Body of pancreas (tissue), 4 donors: Measurements from ENCODE around the gene STAT5B. TPM values are rescaled to one million over a fixed set of nuclear protein-coding genes. Genes with fewer than 3 reads are reported as not detected.
"Not testable (repeated sequence)": the region's sequence is repeated elsewhere in the genome, so short reads cannot be mapped to it uniquely, and the experiment has no call there.

Experiments
- ATAC-seq: fragments of 150-250 bp; one replicate; pipeline ENCODE4 v1.9.1; 2016
- DNase-seq, 4 donors: peaks; one replicate each; pipeline ENCODE4 v3.0.0-alpha.2; 2019
- H3K27ac ChIP-seq, 4 donors: fragments of 200-600 bp; sonication (generic); 1 replicate in 3 of 4; 2 replicates in 1 of 4; pipeline versions ENCODE4 v1.5.1 to v1.6.1; 2016 to 2019; ENCODE audit warnings: mild to moderate bottlenecking in 1 of 4, mixed read lengths in 1 of 4, moderate library complexity in 1 of 4
- H3K27me3 ChIP-seq, 2 donors: fragments of 200-600 bp; sonication (generic); one replicate each; pipeline ENCODE4 v1.6.0; 2016; ENCODE audit warnings: mild to moderate bottlenecking in 1 of 2
- H3K36me3 ChIP-seq, 2 donors: fragments of 200-600 bp; sonication (generic); replicated peaks in 1 of 2; 2 replicates each; pipeline ENCODE4 v1.5.1; 2016; ENCODE audit warnings: low read depth in 2 of 2; ENCODE audit not compliant: insufficient read depth in 1 of 2
- H3K4me1 ChIP-seq: fragments of 200-600 bp; sonication (generic); one replicate; pipeline ENCODE4 v1.6.0; 2016
- H3K4me3 ChIP-seq, 2 donors: fragments of 200-600 bp; sonication (generic); 1 replicate in 1 of 2; 2 replicates in 1 of 2; pipeline ENCODE4 v1.5.1; 2016 to 2019
- H3K9me3 ChIP-seq, 3 donors: fragments of 200-600 bp; sonication (generic); 1 replicate in 2 of 3; 2 replicates in 1 of 3; pipeline ENCODE4 v1.5.1; 2016
- POLR2A ChIP-seq, 3 donors: fragments of 450-650 bp; IDR thresholded peaks; one replicate each; pipeline ENCODE4 v1.6.1; 2016; ENCODE audit warnings: antibody characterized with exemption in 3 of 3, mild to moderate bottlenecking in 2 of 3
- WGBS, 2 donors: methylation state at CpG; one replicate each; pipeline ENCODE4 v1.1.5; 2017; 5-methylcytosine and 5-hydroxymethylcytosine counted together
- intact Hi-C: fragments of 100-400 bp; cut with DNase I; formaldehyde crosslinking; loops from one replicate; pipeline ENCODE4 v1.15.1; 2023
- total RNA-seq, 2 donors: library from RNA; depleted of rRNA; stranded (reverse); fragments of >200 nt; gene quantifications; one replicate each; pipeline ENCODE4 v1.1.0, GENCODE V29; 2016
- TF ChIP-seq, protein P1 (sequence below), 7 experiments: fragments of 450-650 bp in 4 of 7; fragments of 200-600 bp in 3 of 7; sonication (generic) in 3 of 7; IDR thresholded peaks; one replicate each; pipeline ENCODE4 v1.5.1; 2016 to 2019; ENCODE audit warnings: antibody characterized with exemption in 7 of 7

STAT5B gene
- total RNA-seq, 2 donors from 2014 or later, result 35.3 TPM

DNA sequence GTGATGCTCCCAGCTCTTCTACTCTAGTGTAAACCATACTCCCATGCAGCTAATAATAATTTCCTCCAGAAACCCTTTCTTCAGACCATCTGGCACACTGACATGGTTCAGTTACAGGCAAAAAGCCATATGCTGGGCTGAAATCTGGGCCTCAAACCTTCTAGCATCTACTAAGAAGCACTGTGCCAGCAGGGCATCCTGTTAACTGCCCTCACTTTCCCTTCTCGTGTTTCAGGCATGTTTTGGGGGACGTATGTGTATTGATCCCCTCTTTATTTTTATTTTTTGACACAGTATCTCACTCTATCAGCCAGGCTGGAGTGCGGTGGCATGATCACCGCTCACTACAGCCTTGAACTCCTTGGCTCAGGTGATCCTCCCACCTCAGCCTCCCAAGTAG lies 45.4 kb upstream of the STAT5B start:
- 77 to 94% methylated on average over 4 of the region's 4 CpGs for WGBS, 2 donors
- Histone ChIP-seq H3K9me3 (no peaks in the 10 kb centered on the region), H3K4me3 (no peak overlapping the region), H3K27me3 (no peaks in the 10 kb centered on the region), H3K27ac (no peak overlapping the region), H3K4me1 (peaks cover 15% of the 10 kb centered on the region), H3K36me3 (peaks cover 0 to 45% of the 10 kb centered on the region in 2 donors)
- intact Hi-C loops, result loop anchor here (5.0 kb wide), 1 partner anchor 86 kb away; no protein-coding TSS in a partner anchor
- TF ChIP-seq POLR2A (IDR thresholded peaks at IDR 0.05), result no peak
- TF ChIP-seq, protein P1, sequence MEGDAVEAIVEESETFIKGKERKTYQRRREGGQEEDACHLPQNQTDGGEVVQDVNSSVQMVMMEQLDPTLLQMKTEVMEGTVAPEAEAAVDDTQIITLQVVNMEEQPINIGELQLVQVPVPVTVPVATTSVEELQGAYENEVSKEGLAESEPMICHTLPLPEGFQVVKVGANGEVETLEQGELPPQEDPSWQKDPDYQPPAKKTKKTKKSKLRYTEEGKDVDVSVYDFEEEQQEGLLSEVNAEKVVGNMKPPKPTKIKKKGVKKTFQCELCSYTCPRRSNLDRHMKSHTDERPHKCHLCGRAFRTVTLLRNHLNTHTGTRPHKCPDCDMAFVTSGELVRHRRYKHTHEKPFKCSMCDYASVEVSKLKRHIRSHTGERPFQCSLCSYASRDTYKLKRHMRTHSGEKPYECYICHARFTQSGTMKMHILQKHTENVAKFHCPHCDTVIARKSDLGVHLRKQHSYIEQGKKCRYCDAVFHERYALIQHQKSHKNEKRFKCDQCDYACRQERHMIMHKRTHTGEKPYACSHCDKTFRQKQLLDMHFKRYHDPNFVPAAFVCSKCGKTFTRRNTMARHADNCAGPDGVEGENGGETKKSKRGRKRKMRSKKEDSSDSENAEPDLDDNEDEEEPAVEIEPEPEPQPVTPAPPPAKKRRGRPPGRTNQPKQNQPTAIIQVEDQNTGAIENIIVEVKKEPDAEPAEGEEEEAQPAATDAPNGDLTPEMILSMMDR (IDR thresholded peaks at IDR 0.05), result no peak
- no peak for DNase-seq
- ATAC-seq, result no peak

DNA sequence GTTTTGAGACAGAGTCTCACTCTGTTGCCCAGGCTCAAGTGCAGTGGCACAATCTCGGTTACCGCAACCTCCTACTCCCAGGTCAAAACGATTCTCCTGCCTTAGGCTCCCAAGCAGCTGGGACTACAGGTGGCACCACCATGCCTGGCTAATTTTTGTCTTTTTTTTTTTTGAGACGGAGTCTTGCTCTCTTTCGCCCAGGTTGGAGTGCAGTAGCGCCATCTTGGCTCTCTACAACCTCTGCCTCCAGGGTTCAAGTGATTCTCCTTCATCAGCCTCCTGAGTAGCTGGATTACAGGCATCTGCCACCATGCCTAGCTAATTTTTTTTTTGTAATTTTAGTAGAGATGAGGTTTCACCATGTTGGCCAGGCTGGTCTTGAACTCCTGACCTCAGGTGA lies 41.8 kb upstream of the STAT5B start:
- not testable (repeated sequence) for H3K27me3 ChIP-seq, H3K4me3 ChIP-seq, H3K9me3 ChIP-seq, ATAC-seq, DNase-seq
- 88 to 92% methylated on average over 6 of the region's 6 CpGs for WGBS, 2 donors
- intact Hi-C loops, result loop anchor here (10.0 kb wide), 1 partner anchor 197 kb away; no protein-coding TSS in a partner anchor
- peaks cover 0 to 44% of the 10 kb centered on the region in 2 donors for H3K36me3 ChIP-seq
- peaks cover 14% of the 10 kb centered on the region for H3K4me1 ChIP-seq
- peak overlapping the region in 1 of 4 donors; percentile 22 for H3K27ac ChIP-seq

DNA sequence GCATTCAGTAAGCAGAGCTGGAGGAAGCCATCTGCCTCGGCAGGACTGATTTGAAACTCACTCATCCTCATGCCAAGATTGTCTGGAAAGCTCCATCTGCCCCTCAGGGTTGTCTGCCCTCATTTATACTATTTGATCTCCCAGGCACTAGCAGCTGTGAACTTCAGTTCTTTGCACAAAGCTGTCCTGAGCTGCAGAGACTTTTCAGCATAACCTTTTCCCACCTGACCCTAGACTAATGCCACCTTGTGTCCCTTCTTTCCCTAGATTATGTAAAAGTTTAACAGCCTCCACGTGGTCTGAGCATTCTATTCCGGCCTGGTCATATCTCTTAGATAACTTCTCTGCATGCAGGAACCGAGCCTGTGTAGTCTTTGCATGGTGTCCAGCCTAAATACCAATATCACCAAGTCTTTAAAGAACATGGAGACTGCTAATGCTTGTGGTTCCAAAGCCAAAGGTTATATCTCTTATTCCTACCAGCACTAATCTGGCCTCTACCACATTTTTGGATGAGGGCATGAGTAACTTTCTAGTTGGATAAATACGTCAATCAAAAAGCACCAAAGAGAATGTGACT lies 41.2 kb upstream of the STAT5B start:
- DNase-seq (peak in 2 of 4 donors; percentile 36 to 43), ATAC-seq (peak; percentile 41)
- peak overlapping the region in 1 of 4 donors; percentile 22 for H3K27ac ChIP-seq
- H3K36me3 ChIP-seq, result peaks cover 0 to 42% of the 10 kb centered on the region in 2 donors
- WGBS, 2 donors, result 21 to 33% methylated on average over 5 of the region's 5 CpGs
- H3K4me3 ChIP-seq, result no peak overlapping the region
- no peaks in the 10 kb centered on the region for H3K27me3 ChIP-seq
- intact Hi-C loops, result loop anchor here (10.0 kb wide), 1 partner anchor 197 kb away; no protein-coding TSS in a partner anchor
- peaks cover 17% of the 10 kb centered on the region for H3K4me1 ChIP-seq
- TF ChIP-seq POLR2A (IDR thresholded peaks at IDR 0.05), result no peak
- TF ChIP-seq, protein P1 (IDR thresholded peaks at IDR 0.05), result peak in 1 of 7 experiments; percentile 17
- no peaks in the 10 kb centered on the region for H3K9me3 ChIP-seq

DNA sequence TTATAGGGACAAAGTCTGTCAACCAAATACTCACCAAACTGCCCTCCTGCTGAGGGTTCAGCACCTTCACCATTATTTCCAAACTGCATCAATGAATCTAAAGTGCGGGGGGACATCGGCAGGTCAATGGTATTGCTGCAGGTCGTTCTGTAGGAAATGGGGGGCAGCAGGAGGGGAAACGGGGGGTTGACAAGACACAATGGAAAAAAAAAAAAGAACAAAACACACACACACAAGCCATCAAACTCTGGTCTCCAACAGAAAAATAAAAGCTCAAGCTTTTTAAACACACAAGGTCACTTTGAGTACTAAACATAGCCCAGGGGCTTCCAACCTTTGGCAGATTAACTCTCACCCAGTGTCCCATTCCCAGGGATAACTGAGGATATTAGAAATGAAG lies 40.6 kb upstream of the STAT5B start:
- 84 to 86% methylated on average over 4 of the region's 4 CpGs for WGBS, 2 donors
- no peak for DNase-seq
- no peaks in the 10 kb centered on the region for H3K9me3 ChIP-seq
- H3K4me3 ChIP-seq, result no peak overlapping the region
- TF ChIP-seq, protein P1 (IDR thresholded peaks at IDR 0.05), result no peak
- TF ChIP-seq POLR2A (IDR thresholded peaks at IDR 0.05), result no peak
- peaks cover 23% of the 10 kb centered on the region for H3K4me1 ChIP-seq
- no peak for ATAC-seq
- H3K27ac ChIP-seq, result peak overlapping the region in 1 of 4 donors; percentile 22
- H3K27me3 ChIP-seq, result no peaks in the 10 kb centered on the region
- intact Hi-C loops, result loop anchor here (10.0 kb wide), 1 partner anchor 198 kb away; no protein-coding TSS in a partner anchor
- H3K36me3 ChIP-seq, result peaks cover 0 to 38% of the 10 kb centered on the region in 2 donors

DNA sequence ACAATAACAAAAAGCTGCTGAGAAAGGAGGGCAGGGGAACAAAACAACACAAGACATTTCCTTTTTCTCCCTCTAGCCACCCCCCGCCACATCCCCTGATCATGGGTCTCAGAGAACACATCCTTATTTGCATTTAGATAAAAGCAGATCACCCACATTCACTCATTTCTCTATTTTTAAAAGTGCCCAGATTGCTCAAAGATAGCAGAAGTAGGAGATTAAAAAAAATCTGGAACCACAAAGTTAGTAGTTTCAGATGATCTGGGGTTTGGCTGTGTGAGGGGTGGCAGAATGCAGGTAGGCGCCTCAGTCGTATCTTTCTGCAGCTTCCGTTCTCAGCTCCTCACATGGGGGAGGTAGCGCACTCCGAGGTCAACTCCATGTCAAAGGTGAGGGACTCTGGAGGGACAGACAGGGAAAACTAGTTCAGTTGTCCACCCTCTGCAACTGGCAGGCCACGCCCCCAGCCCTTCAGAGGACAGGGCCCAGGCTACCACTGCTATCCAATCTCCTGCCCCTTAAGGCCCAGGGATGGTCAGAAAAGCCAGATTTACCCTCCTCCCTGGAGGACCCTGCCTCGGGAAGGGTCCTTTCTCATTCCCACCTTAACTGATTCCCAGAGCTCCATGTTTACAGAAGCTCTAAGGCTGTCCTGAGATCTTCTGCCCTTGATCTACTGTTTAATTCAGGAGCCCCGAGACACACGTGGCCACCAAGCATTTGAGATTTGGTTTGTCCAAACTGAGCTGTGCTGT lies 39.4 kb upstream of the STAT5B start:
- no peaks in the 10 kb centered on the region for H3K27me3 ChIP-seq
- 79 to 88% methylated on average over 10 of the region's 10 CpGs for WGBS, 2 donors
- no peak overlapping the region for H3K27ac ChIP-seq
- TF ChIP-seq, protein P1 (IDR thresholded peaks at IDR 0.05), result no peak
- no peak for TF ChIP-seq POLR2A (IDR thresholded peaks at IDR 0.05)
- peaks cover 30% of the 10 kb centered on the region for H3K4me1 ChIP-seq
- peaks cover 0 to 37% of the 10 kb centered on the region in 2 donors for H3K36me3 ChIP-seq
- DNase-seq, result no peak
- ATAC-seq, result no peak
- intact Hi-C loops, result loop anchor here (10.0 kb wide), 1 partner anchor 199 kb away; no protein-coding TSS in a partner anchor
- H3K4me3 ChIP-seq, result no peak overlapping the region
- H3K9me3 ChIP-seq, result no peaks in the 10 kb centered on the region
